GM12878 (cell line): ENCODE results near the gene POP7.

Source experiments
- NFIC ChIP-seq: IDR thresholded peaks from 2 replicates; pipeline ENCODE4 v1.6.1; 2012; ENCODE audit warnings: low read depth, mild to moderate bottlenecking, inconsistent platforms, low read length, moderate library complexity
- NFXL1 ChIP-seq: fragments of 450-650 bp; IDR thresholded peaks from 2 replicates; pipeline ENCODE4 v1.6.1; 2017; ENCODE audit warnings: antibody characterized with exemption, mild to moderate bottlenecking, borderline replicate concordance
- RCOR1 ChIP-seq: conservative IDR thresholded peaks from 2 replicates; pipeline ENCODE4 v1.6.1; 2012; ENCODE audit warnings: low read depth, low read length, improper control_type of control experiment
- STAT3 ChIP-seq: IDR thresholded peaks from 2 replicates; pipeline ENCODE4 v1.6.1; 2011; ENCODE audit warnings: low read depth, low read length, improper control_type of control experiment
- TF ChIP-seq, protein P1 (sequence below), 3 experiments: IDR thresholded peaks in 2 of 3; conservative IDR thresholded peaks in 1 of 3; 2 replicates each; pipeline ENCODE4 v1.5.1; 2011; ENCODE audit warnings: low read depth in 3 of 3, low read length in 3 of 3, mild to moderate bottlenecking in 3 of 3, control low read depth in 2 of 3, moderate library complexity in 2 of 3, inconsistent platforms in 1 of 3, mixed read lengths in 1 of 3; ENCODE audit not compliant: control insufficient read depth in 2 of 3, insufficient read depth in 1 of 3; ENCODE audit errors: extremely low read depth in 1 of 3
- TF ChIP-seq, protein P2 (sequence below): IDR thresholded peaks from 2 replicates; pipeline ENCODE4 v1.6.1; 2012; ENCODE audit warnings: mild to moderate bottlenecking, low read depth, low read length

DNA sequence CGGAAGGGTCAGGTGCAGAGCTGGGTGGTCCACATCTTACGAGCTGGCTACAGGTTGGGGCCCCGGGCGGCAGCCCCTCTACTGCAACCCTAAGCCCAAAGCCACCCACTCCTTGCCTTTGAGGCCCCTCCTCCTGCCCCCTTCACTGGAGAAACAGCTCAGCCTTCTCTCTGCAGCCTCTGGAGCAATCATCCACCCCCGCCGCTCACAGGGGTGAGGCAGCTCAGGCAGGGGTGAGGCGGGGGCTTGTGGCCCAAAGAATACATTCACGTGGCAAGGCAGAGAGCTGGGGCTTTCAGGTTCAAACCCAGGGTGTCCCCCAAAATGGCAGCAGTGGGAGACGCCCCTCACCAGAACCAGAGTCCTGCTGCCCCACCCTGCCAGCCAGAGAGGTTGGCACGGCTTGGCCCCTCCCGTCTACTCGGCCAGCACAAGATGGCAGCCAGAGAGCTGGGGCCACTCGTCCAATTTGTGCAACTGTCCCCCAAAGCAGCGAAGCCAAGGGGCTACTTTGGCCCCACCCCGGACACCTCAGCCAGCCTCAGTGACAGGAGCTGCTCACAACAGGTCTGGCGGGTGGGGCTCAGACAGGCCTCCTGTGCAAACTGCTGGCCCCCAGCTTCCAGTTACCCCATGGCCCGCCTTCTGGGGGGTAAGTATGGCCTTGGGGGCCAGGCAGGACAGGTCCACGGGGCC is 25.2 kb upstream of the POP7 start:
- TF ChIP-seq, protein P1, sequence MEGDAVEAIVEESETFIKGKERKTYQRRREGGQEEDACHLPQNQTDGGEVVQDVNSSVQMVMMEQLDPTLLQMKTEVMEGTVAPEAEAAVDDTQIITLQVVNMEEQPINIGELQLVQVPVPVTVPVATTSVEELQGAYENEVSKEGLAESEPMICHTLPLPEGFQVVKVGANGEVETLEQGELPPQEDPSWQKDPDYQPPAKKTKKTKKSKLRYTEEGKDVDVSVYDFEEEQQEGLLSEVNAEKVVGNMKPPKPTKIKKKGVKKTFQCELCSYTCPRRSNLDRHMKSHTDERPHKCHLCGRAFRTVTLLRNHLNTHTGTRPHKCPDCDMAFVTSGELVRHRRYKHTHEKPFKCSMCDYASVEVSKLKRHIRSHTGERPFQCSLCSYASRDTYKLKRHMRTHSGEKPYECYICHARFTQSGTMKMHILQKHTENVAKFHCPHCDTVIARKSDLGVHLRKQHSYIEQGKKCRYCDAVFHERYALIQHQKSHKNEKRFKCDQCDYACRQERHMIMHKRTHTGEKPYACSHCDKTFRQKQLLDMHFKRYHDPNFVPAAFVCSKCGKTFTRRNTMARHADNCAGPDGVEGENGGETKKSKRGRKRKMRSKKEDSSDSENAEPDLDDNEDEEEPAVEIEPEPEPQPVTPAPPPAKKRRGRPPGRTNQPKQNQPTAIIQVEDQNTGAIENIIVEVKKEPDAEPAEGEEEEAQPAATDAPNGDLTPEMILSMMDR (IDR thresholded peaks at IDR 0.05 in 2 of 3, conservative IDR thresholded peaks at IDR 0.05 in 1 of 3; ENCODE audit: control insufficient read depth in 2 of 3, extremely low read depth in 1 of 3, insufficient read depth in 1 of 3, low read depth in 3 of 3, low read length in 3 of 3), result no peak
- TF ChIP-seq NFIC (no peak), RCOR1 (no peak), STAT3 (no peak), NFXL1 (no peak)
- TF ChIP-seq, protein P2, sequence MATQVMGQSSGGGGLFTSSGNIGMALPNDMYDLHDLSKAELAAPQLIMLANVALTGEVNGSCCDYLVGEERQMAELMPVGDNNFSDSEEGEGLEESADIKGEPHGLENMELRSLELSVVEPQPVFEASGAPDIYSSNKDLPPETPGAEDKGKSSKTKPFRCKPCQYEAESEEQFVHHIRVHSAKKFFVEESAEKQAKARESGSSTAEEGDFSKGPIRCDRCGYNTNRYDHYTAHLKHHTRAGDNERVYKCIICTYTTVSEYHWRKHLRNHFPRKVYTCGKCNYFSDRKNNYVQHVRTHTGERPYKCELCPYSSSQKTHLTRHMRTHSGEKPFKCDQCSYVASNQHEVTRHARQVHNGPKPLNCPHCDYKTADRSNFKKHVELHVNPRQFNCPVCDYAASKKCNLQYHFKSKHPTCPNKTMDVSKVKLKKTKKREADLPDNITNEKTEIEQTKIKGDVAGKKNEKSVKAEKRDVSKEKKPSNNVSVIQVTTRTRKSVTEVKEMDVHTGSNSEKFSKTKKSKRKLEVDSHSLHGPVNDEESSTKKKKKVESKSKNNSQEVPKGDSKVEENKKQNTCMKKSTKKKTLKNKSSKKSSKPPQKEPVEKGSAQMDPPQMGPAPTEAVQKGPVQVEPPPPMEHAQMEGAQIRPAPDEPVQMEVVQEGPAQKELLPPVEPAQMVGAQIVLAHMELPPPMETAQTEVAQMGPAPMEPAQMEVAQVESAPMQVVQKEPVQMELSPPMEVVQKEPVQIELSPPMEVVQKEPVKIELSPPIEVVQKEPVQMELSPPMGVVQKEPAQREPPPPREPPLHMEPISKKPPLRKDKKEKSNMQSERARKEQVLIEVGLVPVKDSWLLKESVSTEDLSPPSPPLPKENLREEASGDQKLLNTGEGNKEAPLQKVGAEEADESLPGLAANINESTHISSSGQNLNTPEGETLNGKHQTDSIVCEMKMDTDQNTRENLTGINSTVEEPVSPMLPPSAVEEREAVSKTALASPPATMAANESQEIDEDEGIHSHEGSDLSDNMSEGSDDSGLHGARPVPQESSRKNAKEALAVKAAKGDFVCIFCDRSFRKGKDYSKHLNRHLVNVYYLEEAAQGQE, result no peak
